PC-3 (cell line): ENCODE results near the gene GNB2. TPM values are rescaled to one million over a fixed set of nuclear protein-coding genes. Genes with fewer than 3 reads are reported as not detected.
"Not testable (repeated sequence)": the region's sequence is repeated elsewhere in the genome, so short reads cannot be mapped to it uniquely, and the experiment has no call there.

Source experiments
- ATAC-seq: fragments of 200-7000 bp; cut with Tn5 transposase; 2 replicates; pipeline ENCODE4 v1.9.1; 2020; ENCODE audit warnings: mild to moderate bottlenecking, moderate library complexity
- BruUV-seq: library from RNA; stranded (reverse); fragments of 400-500 nt; replicated peaks from 2 replicates; lab custom pipeline; 2021; lab: Mats Ljungman, UMichigan
- CTCF ChIA-PET: fragments of 300-600 bp; sonication (Branson Sonifier 250); formaldehyde crosslinking; loops from one replicate; lab custom pipeline; 2022; ENCODE audit warnings: antibody characterized with exemption; lab: Charles Lee
- POLR2A ChIA-PET: fragments of 300-600 bp; sonication (Branson Sonifier 250); formaldehyde crosslinking; loops from one replicate; lab custom pipeline; 2022; ENCODE audit warnings: antibody characterized with exemption; ENCODE audit not compliant: unreplicated experiment; lab: Charles Lee
- DNase-seq: peaks from one replicate; pipeline ENCODE4 v3.0.0-alpha.2; 2015
- H2AFZ ChIP-seq: fragments of 300-600 bp; sonication (generic); 2 replicates; pipeline ENCODE4 v1.6.0; 2016; ENCODE audit warnings: antibody characterized with exemption, low read length
- H3F3A ChIP-seq: fragments of 300-600 bp; sonication (generic); one replicate; pipeline ENCODE4 v1.6.0; 2017; ENCODE audit warnings: antibody characterized with exemption, low read length, control low read depth, mild to moderate bottlenecking; ENCODE audit not compliant: unreplicated experiment
- H3K27ac ChIP-seq: fragments of 300-600 bp; sonication (generic); 2 replicates; pipeline ENCODE4 v1.5.1; 2016; ENCODE audit warnings: mild to moderate bottlenecking, low read length
- H3K27me3 ChIP-seq: fragments of 300-600 bp; sonication (generic); 2 replicates; pipeline ENCODE4 v1.6.1; 2016; ENCODE audit warnings: low read length, mixed read lengths
- H3K36me3 ChIP-seq: fragments of 300-600 bp; sonication (generic); 2 replicates; pipeline ENCODE4 v1.6.1; 2016; ENCODE audit warnings: low read depth, mixed run types, low read length, mixed read lengths
- H3K4me1 ChIP-seq: fragments of 300-600 bp; sonication (generic); 2 replicates; pipeline ENCODE4 v1.5.1; 2016; ENCODE audit warnings: low read length; ENCODE audit not compliant: insufficient read depth
- H3K4me2 ChIP-seq: fragments of 300-600 bp; sonication (generic); 2 replicates; pipeline ENCODE4 v1.6.0; 2016; ENCODE audit warnings: low read length
- H3K4me3 ChIP-seq: fragments of 300-600 bp; sonication (generic); 2 replicates; pipeline ENCODE4 v1.5.1; 2016; ENCODE audit warnings: mild to moderate bottlenecking, low read length, mixed read lengths
- H3K79me2 ChIP-seq: fragments of 300-600 bp; sonication (generic); 2 replicates; pipeline ENCODE4 v1.6.1; 2017; ENCODE audit warnings: low read length, mixed read lengths
- H3K9ac ChIP-seq: fragments of 300-600 bp; sonication (generic); 2 replicates; pipeline ENCODE4 v1.6.0; 2016; ENCODE audit warnings: mild to moderate bottlenecking, low read length
- H3K9me2 ChIP-seq: fragments of 300-600 bp; sonication (generic); replicated peaks from 2 replicates; pipeline ENCODE4 v1.6.1; 2016; ENCODE audit warnings: mixed run types, low read length, mixed read lengths
- H3K9me3 ChIP-seq: fragments of 300-600 bp; sonication (generic); 2 replicates; pipeline ENCODE4 v1.6.1; 2016; ENCODE audit warnings: low read length, mixed read lengths
- H4K20me1 ChIP-seq: fragments of 300-600 bp; sonication (generic); 2 replicates; pipeline ENCODE4 v1.6.1; 2016; ENCODE audit warnings: low read length, mixed read lengths
- CTCF ChIP-seq: fragments of 300-600 bp; sonication (generic); conservative IDR thresholded peaks from 2 replicates; pipeline ENCODE4 v1.5.1; 2017; ENCODE audit warnings: antibody characterized with exemption, low read depth, mild to moderate bottlenecking, low read length
- EZH2 ChIP-seq: fragments of 300-600 bp; sonication (generic); IDR thresholded peaks from one replicate; pipeline ENCODE4 v1.6.1; 2017; ENCODE audit warnings: antibody characterized with exemption, mild to moderate bottlenecking, low read length; ENCODE audit not compliant: unreplicated experiment
- EZH2phosphoT487 ChIP-seq: fragments of 300-600 bp; sonication (generic); IDR thresholded peaks from 2 replicates; pipeline ENCODE4 v1.6.1; 2018; ENCODE audit warnings: mild to moderate bottlenecking, antibody characterized with exemption, low read length, borderline replicate concordance
- intact Hi-C: fragments of 100-400 bp; cut with micrococcal nuclease; formaldehyde crosslinking; loops from 2 replicates; pipeline ENCODE4 v1.9.0; 2023
- total RNA-seq: library from RNA; depleted of rRNA; stranded (reverse); fragments of >200 nt; gene quantifications from 2 replicates; pipeline ENCODE4 v1.2.3, GENCODE V29; 2014

Gene GNB2
- total RNA-seq, 1 experiment from 2014 or later, result 164 TPM

- no peak overlapping the region for H2AFZ ChIP-seq
- POLR2A ChIA-PET, result interaction anchor here (0.6 kb wide), 1 partner anchor 79 kb away, joined by 6 read pairs; no protein-coding TSS in a partner anchor
- H3K4me2 ChIP-seq, result no peak overlapping the region
- no peaks in the 10 kb centered on the region for H3K9me2 ChIP-seq
- CTCF ChIA-PET, result no interaction called here
- H3K79me2 ChIP-seq, result no peaks in the 10 kb centered on the region
- no peaks in the 10 kb centered on the region for H3K9me3 ChIP-seq
- no peaks in the 10 kb centered on the region for H3K4me1 ChIP-seq
- H4K20me1 ChIP-seq, result no peaks in the 10 kb centered on the region
- ATAC-seq (no peak), DNase-seq (no peak)
- TF ChIP-seq EZH2 (no peak), EZH2phosphoT487 (no peak), CTCF (no peak)
- H3K9ac ChIP-seq, result no peak overlapping the region
- H3F3A ChIP-seq, result no peaks in the 10 kb centered on the region
- H3K36me3 ChIP-seq, result no peaks in the 10 kb centered on the region
- no TSS peak for BruUV-seq
- H3K4me3 ChIP-seq, result no peak overlapping the region
- H3K27me3 ChIP-seq, result no peaks in the 10 kb centered on the region
- intact Hi-C loops, result no loop called here
- H3K27ac ChIP-seq, result no peak overlapping the region
Measured at GRCh38 chr7:100667331-100668068, 6.0 kb upstream of the GNB2 start.

GRCh38 chr7:100668069-100668449, 5.5 kb upstream of the GNB2 start:
- DNase-seq (no peak), ATAC-seq (no peak)
- Histone ChIP-seq H3K9me3 (no peaks in the 10 kb centered on the region), H3K9me2 (no peaks in the 10 kb centered on the region), H3K4me3 (no peak overlapping the region), H3F3A (no peaks in the 10 kb centered on the region), H3K36me3 (no peaks in the 10 kb centered on the region), H3K27me3 (no peaks in the 10 kb centered on the region), H3K4me2 (no peak overlapping the region), H2AFZ (no peak overlapping the region), H4K20me1 (no peaks in the 10 kb centered on the region), H3K27ac (no peak overlapping the region), H3K9ac (no peak overlapping the region), H3K79me2 (no peaks in the 10 kb centered on the region), H3K4me1 (no peaks in the 10 kb centered on the region)
- ChIA-PET POLR2A (no interaction called here), CTCF (no interaction called here)
- intact Hi-C loops, result no loop called here
- BruUV-seq, result no TSS peak
- no peak for TF ChIP-seq EZH2
- TF ChIP-seq CTCF, result no peak
- no peak for TF ChIP-seq EZH2phosphoT487

GRCh38 chr7:100669106-100669505, 4.4 kb upstream of the GNB2 start:
- H4K20me1 ChIP-seq, BruUV-seq, H3K79me2 ChIP-seq, CTCF ChIA-PET, H3K4me3 ChIP-seq, H3K9me2 ChIP-seq, H3K27ac ChIP-seq, H2AFZ ChIP-seq, H3K4me2 ChIP-seq, H3K36me3 ChIP-seq, H3K4me1 ChIP-seq, DNase-seq, H3K9ac ChIP-seq, H3F3A ChIP-seq, H3K27me3 ChIP-seq, intact Hi-C loops, POLR2A ChIA-PET, H3K9me3 ChIP-seq, ATAC-seq: not testable (repeated sequence)
